Measurements from ENCODE around the gene INSIG2. TPM values are rescaled to one million over a fixed set of nuclear protein-coding genes. Genes with fewer than 3 reads are reported as not detected.

Gene INSIG2
- polyA plus RNA-seq, 1 of the 3 experiments (the other 2 are of a cell fraction), result 8.7 TPM

GRCh38 chr2:118056165-118056534 lies 32.1 kb upstream of the INSIG2 start:
- Histone ChIP-seq H3K9me2 (no peaks in the 10 kb centered on the region), H2AFZ (ENCODE audit: low read depth) (no peak overlapping the region), H3K9ac (no peak overlapping the region), H4K20me1 (ENCODE audit: insufficient read depth) (no peaks in the 10 kb centered on the region), H3K4me2 (no peak overlapping the region), H3K9me3 (no peaks in the 10 kb centered on the region), H3K4me1 (ENCODE audit: control insufficient read depth in 1 of 2, insufficient read depth in 2 of 2, low read depth in 1 of 2, low read length in 1 of 2) (no peaks in the 10 kb centered on the region; a peak in 1 of 4 replicates), H3K36me3 (replicated peaks in 1 of 2; ENCODE audit: control insufficient read depth in 1 of 2, insufficient read depth in 2 of 2, low read length in 1 of 2) (no peaks in the 10 kb centered on the region), H3K27ac (ENCODE audit: low read depth in 2 of 2, low read length in 1 of 2) (no peak overlapping the region), H3K79me2 (ENCODE audit: insufficient read depth) (no peaks in the 10 kb centered on the region), H3K27me3 (ENCODE audit: insufficient read depth) (peaks cover 4% of the 10 kb centered on the region; the same call in 1 of the 2 replicates), H3F3A (replicated peaks; ENCODE audit: insufficient read depth) (no peaks in the 10 kb centered on the region), H3K4me3 (ENCODE audit: low read depth in 2 of 2, low read length in 1 of 2) (no peak overlapping the region)
- POLR2A ChIA-PET, result no interaction called here
- 45% methylated on average over 3 of the region's 3 CpGs for WGBS (ENCODE audit: low lambda C conversion rate)
- DNase-seq, result no peak
- CTCF ChIA-PET, result interaction anchor here (1.6 to 3.3 kb wide), 2 partner anchors 10 to 23 kb away, joined by 6 to 18 read pairs; no protein-coding TSS in a partner anchor
- no peak for TF ChIP-seq NFIC (IDR thresholded peaks at IDR 0.05; ENCODE audit: borderline replicate concordance)
- no peak for TF ChIP-seq NRF1 (IDR thresholded peaks at IDR 0.05; ENCODE audit: low read depth, low read length)
- no peak for TF ChIP-seq TAF1 (IDR thresholded peaks at IDR 0.05; ENCODE audit: borderline replicate concordance, low read depth, low read length)
- TF ChIP-seq TCF12 (IDR thresholded peaks at IDR 0.05), result no peak
- no peak for TF ChIP-seq JUND (IDR thresholded peaks at IDR 0.05)
- TF ChIP-seq CHD2 (IDR thresholded peaks at IDR 0.05; ENCODE audit: low read length, partially characterized antibody), result no peak
- TF ChIP-seq, protein P1, sequence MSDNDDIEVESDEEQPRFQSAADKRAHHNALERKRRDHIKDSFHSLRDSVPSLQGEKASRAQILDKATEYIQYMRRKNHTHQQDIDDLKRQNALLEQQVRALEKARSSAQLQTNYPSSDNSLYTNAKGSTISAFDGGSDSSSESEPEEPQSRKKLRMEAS (IDR thresholded peaks at IDR 0.05; ENCODE audit: low read depth), result no peak
- TF ChIP-seq GATA2 (CRISPR knock-in tag; IDR thresholded peaks at IDR 0.05), result no peak
- TF ChIP-seq, protein P2, sequence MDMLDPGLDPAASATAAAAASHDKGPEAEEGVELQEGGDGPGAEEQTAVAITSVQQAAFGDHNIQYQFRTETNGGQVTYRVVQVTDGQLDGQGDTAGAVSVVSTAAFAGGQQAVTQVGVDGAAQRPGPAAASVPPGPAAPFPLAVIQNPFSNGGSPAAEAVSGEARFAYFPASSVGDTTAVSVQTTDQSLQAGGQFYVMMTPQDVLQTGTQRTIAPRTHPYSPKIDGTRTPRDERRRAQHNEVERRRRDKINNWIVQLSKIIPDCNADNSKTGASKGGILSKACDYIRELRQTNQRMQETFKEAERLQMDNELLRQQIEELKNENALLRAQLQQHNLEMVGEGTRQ (IDR thresholded peaks at IDR 0.05; ENCODE audit: borderline replicate concordance, low read depth, low read length), result no peak
- TF ChIP-seq RCOR1 (IDR thresholded peaks at IDR 0.05; ENCODE audit: low read length), result no peak
- no peak for TF ChIP-seq RXRA (IDR thresholded peaks at IDR 0.05; ENCODE audit: borderline replicate concordance, low read depth)
- no peak for TF ChIP-seq POLR2AphosphoS5 (IDR thresholded peaks at IDR 0.05; ENCODE audit: low read depth, low read length)

- no peaks in the 10 kb centered on the region; a peak in 1 of 4 replicates for H3K4me1 ChIP-seq (ENCODE audit: control insufficient read depth in 1 of 2, insufficient read depth in 2 of 2, low read depth in 1 of 2, low read length in 1 of 2)
- DNase-seq, result no peak
- H3K27ac ChIP-seq (ENCODE audit: low read depth in 2 of 2, low read length in 1 of 2), result no peak overlapping the region
- ChIA-PET POLR2A (no interaction called here), CTCF (interaction anchor here (0.9 to 3.3 kb wide), 4 partner anchors 10 to 106 kb away, joined by 3 to 18 read pairs (median 6); no protein-coding TSS in a partner anchor)
- H3K9me2 ChIP-seq, result no peaks in the 10 kb centered on the region
- H3K4me2 ChIP-seq, result no peak overlapping the region
- no peaks in the 10 kb centered on the region for H4K20me1 ChIP-seq (ENCODE audit: insufficient read depth)
- no peaks in the 10 kb centered on the region for H3F3A ChIP-seq (replicated peaks; ENCODE audit: insufficient read depth)
- no peak overlapping the region for H3K4me3 ChIP-seq (ENCODE audit: low read depth in 2 of 2, low read length in 1 of 2)
- TF ChIP-seq RFX5 (IDR thresholded peaks at IDR 0.05; ENCODE audit: low read length) (no peak), RCOR1 (IDR thresholded peaks at IDR 0.05; ENCODE audit: low read length) (no peak), FOSL2 (IDR thresholded peaks at IDR 0.05; ENCODE audit: borderline replicate concordance, low read depth) (no peak), FOXM1 (IDR thresholded peaks at IDR 0.05; ENCODE audit: low read depth) (no peak), CTCF (IDR thresholded peaks at IDR 0.05) (no peak), CHD2 (IDR thresholded peaks at IDR 0.05; ENCODE audit: low read length, partially characterized antibody) (no peak), TCF12 (IDR thresholded peaks at IDR 0.05) (no peak), MEF2A (IDR thresholded peaks at IDR 0.05; ENCODE audit: borderline replicate concordance, low read depth) (no peak), USF1 (IDR thresholded peaks at IDR 0.05; ENCODE audit: borderline replicate concordance, low read depth) (no peak), SMC3 (IDR thresholded peaks at IDR 0.05; ENCODE audit: low read depth, low read length) (no peak)
- TF ChIP-seq, protein P3, sequence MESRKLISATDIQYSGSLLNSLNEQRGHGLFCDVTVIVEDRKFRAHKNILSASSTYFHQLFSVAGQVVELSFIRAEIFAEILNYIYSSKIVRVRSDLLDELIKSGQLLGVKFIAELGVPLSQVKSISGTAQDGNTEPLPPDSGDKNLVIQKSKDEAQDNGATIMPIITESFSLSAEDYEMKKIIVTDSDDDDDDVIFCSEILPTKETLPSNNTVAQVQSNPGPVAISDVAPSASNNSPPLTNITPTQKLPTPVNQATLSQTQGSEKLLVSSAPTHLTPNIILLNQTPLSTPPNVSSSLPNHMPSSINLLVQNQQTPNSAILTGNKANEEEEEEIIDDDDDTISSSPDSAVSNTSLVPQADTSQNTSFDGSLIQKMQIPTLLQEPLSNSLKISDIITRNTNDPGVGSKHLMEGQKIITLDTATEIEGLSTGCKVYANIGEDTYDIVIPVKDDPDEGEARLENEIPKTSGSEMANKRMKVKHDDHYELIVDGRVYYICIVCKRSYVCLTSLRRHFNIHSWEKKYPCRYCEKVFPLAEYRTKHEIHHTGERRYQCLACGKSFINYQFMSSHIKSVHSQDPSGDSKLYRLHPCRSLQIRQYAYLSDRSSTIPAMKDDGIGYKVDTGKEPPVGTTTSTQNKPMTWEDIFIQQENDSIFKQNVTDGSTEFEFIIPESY (IDR thresholded peaks at IDR 0.05; ENCODE audit: borderline replicate concordance, low read depth), result no peak
- H2AFZ ChIP-seq (ENCODE audit: low read depth), result no peak overlapping the region
- peaks cover 4% of the 10 kb centered on the region; the same call in 1 of the 2 replicates for H3K27me3 ChIP-seq (ENCODE audit: insufficient read depth)
- no peaks in the 10 kb centered on the region for H3K9me3 ChIP-seq
- 55% methylated on average over 3 of the region's 3 CpGs for WGBS (ENCODE audit: low lambda C conversion rate)
- H3K36me3 ChIP-seq (replicated peaks in 1 of 2; ENCODE audit: control insufficient read depth in 1 of 2, insufficient read depth in 2 of 2, low read length in 1 of 2), result no peaks in the 10 kb centered on the region
- H3K79me2 ChIP-seq (ENCODE audit: insufficient read depth), result no peaks in the 10 kb centered on the region
- no peak overlapping the region for H3K9ac ChIP-seq
These were observed 31.5 kb upstream of the INSIG2 start for GRCh38 chr2:118056801-118057200.
